Natural killer cell (primary cell): ENCODE measurements around the gene LYRM7. TPM values are rescaled to one million over a fixed set of nuclear protein-coding genes. Genes with fewer than 3 reads are reported as not detected.
A peak's percentile ranks its signal among the peaks of the same experiment; 100 is the strongest.

ENCODE experiments used
- ATAC-seq, 3 donors: fragments of 150-1000 bp in 2 of 3; fragments of 200-7000 bp in 1 of 3; cut with Tn5 transposase; 1 replicate in 1 of 3; 2 replicates in 2 of 3; pipeline ENCODE4 v1.10.0; 2021; ENCODE audit warnings: mild to moderate bottlenecking in 2 of 3, moderate library complexity in 2 of 3
- DNase-seq, 2 donors: peaks; one replicate each; pipeline versions ENCODE4 v3.0.0 to v3.0.0-alpha.2; 2013 to 2021; ENCODE audit warnings: mixed read lengths in 1 of 2
- H3K27ac ChIP-seq: one replicate; pipeline ENCODE4 v1.5.1; 2013; ENCODE audit warnings: mild to moderate bottlenecking, low read length
- H3K27me3 ChIP-seq: one replicate; pipeline ENCODE4 v1.6.1; 2013; ENCODE audit warnings: low read length; ENCODE audit not compliant: control insufficient read depth, insufficient read depth
- H3K36me3 ChIP-seq: one replicate; pipeline ENCODE4 v1.6.1; 2013; ENCODE audit warnings: low read length; ENCODE audit not compliant: control insufficient read depth, insufficient read depth
- H3K4me1 ChIP-seq: one replicate; pipeline ENCODE4 v1.6.1; 2013; ENCODE audit warnings: low read length; ENCODE audit not compliant: control insufficient read depth, insufficient read depth
- H3K4me3 ChIP-seq: one replicate; pipeline ENCODE4 v1.5.1; 2013; ENCODE audit warnings: low read length
- H3K9me3 ChIP-seq: one replicate; pipeline ENCODE4 v1.6.1; 2013; ENCODE audit warnings: low read length; ENCODE audit not compliant: control insufficient read depth, insufficient read depth
- H3K27ac Mint-ChIP-seq, 2 donors: one replicate each; pipeline ENCODE4 v1.8.0; 2022; ENCODE audit warnings: mild to moderate bottlenecking in 2 of 2, mixed read lengths in 2 of 2, moderate library complexity in 1 of 2
- H3K27me3 Mint-ChIP-seq, 2 donors: one replicate each; pipeline ENCODE4 v1.8.0; 2022; ENCODE audit warnings: low read depth in 2 of 2, mixed read lengths in 2 of 2
- H3K36me3 Mint-ChIP-seq: one replicate; pipeline ENCODE4 v1.8.0; 2022; ENCODE audit warnings: mixed read lengths
- H3K4me1 Mint-ChIP-seq, 2 donors: one replicate each; pipeline ENCODE4 v1.8.0; 2022; ENCODE audit warnings: mixed read lengths in 2 of 2
- H3K4me3 Mint-ChIP-seq: one replicate; pipeline ENCODE4 v1.8.0; 2022; ENCODE audit warnings: mild to moderate bottlenecking, moderate library complexity, mixed read lengths
- H3K9me3 Mint-ChIP-seq, 2 donors: one replicate each; pipeline ENCODE4 v1.8.0; 2022; ENCODE audit warnings: mixed read lengths in 2 of 2
- WGBS: methylation state at CpG from one replicate; pipeline ENCODE4 v1.1.7; 2013; ENCODE audit warnings: missing lambda C conversion rate; ENCODE audit not compliant: insufficient coverage; 5-methylcytosine and 5-hydroxymethylcytosine counted together
- intact Hi-C: fragments of 100-400 bp; cut with micrococcal nuclease; formaldehyde crosslinking; loops from one replicate; pipeline ENCODE4 v1.14.2; 2022
- total RNA-seq, 4 donors: library from RNA; stranded (reverse); fragments of 120-200 nt in 1 of 4; gene quantifications; one replicate each; pipeline versions ENCODE4 v1.2.3 to v1.2.4, GENCODE V29; 2013 to 2022
- TF ChIP-seq, protein P1 (sequence below): fragments of 200-600 bp; IDR thresholded peaks from one replicate; pipeline ENCODE4 v1.8.0; 2022; ENCODE audit warnings: antibody characterized with exemption

LYRM7 gene
- total RNA-seq, 3 donors from 2014 or later (not counting 1 experiment from before 2014, with no cell fraction given): 7.4 to 9.7 (median 7.6) TPM

DNA sequence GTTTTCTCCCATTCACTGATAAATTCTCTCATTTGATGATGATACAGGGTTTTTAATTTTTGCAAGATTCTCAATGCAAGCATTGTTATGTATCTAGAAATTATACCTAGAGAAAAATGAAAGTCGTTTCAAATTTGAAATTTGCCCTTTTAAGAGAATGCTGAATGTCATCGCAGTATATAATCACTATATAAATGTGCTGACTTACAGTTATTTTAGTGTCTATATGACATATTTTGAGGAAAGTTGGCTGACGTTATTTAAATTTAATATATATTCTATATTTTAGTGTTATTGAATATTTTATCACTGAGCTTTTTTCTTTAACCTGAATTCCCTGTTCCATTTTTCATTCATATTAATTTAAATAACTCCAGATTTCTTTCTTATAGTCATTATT is 29.8 kb downstream of the LYRM7 start:
- Histone ChIP-seq H3K4me1 (no peaks in the 10 kb centered on the region), H3K9me3 (no peaks in the 10 kb centered on the region), H3K36me3 (peaks cover 5% of the 10 kb centered on the region), H3K4me3 (no peak overlapping the region), H3K27ac (no peak overlapping the region), H3K27me3 (no peaks in the 10 kb centered on the region)
- no peak for DNase-seq
- intact Hi-C loops: no loop called here
- TF ChIP-seq, protein P1, sequence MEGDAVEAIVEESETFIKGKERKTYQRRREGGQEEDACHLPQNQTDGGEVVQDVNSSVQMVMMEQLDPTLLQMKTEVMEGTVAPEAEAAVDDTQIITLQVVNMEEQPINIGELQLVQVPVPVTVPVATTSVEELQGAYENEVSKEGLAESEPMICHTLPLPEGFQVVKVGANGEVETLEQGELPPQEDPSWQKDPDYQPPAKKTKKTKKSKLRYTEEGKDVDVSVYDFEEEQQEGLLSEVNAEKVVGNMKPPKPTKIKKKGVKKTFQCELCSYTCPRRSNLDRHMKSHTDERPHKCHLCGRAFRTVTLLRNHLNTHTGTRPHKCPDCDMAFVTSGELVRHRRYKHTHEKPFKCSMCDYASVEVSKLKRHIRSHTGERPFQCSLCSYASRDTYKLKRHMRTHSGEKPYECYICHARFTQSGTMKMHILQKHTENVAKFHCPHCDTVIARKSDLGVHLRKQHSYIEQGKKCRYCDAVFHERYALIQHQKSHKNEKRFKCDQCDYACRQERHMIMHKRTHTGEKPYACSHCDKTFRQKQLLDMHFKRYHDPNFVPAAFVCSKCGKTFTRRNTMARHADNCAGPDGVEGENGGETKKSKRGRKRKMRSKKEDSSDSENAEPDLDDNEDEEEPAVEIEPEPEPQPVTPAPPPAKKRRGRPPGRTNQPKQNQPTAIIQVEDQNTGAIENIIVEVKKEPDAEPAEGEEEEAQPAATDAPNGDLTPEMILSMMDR: no peak
- no peaks in the 10 kb centered on the region for H3K27me3 Mint-ChIP-seq
- no peak for ATAC-seq
- no peaks in the 10 kb centered on the region for H3K36me3 Mint-ChIP-seq
- H3K27ac Mint-ChIP-seq: no peak overlapping the region
- no peak overlapping the region for H3K4me3 Mint-ChIP-seq
- WGBS: no CpG with 5 or more reads among the region's 3 CpGs
- H3K9me3 Mint-ChIP-seq: no peaks in the 10 kb centered on the region
- H3K4me1 Mint-ChIP-seq: no peaks in the 10 kb centered on the region

DNA sequence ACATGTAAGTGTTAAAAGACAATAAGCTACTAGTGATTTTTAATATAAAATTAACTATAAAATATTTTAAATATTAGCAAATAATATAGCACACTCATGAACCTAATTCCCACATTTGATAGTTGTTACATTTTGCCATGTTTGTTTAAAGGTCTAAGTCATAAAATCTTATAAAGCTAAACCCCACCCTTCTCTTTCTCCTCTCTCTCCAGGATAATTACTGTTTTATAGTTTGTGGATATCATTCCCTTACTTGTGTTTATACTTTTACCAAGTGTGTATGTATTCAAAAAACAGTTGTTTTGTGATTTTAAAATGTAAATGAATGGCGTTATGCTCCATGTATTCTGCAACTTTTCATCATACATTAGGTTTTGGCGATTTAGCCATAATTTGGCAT is 34.2 kb downstream of the LYRM7 start:
- Mint-ChIP-seq H3K27me3 (no peaks in the 10 kb centered on the region), H3K9me3 (no peaks in the 10 kb centered on the region), H3K27ac (no peak overlapping the region), H3K4me3 (no peak overlapping the region), H3K36me3 (no peaks in the 10 kb centered on the region), H3K4me1 (peaks cover 12 to 17% of the 10 kb centered on the region in 2 donors)
- Histone ChIP-seq H3K4me3 (no peak overlapping the region), H3K4me1 (peaks cover 11% of the 10 kb centered on the region), H3K27me3 (no peaks in the 10 kb centered on the region), H3K36me3 (peaks cover 3% of the 10 kb centered on the region), H3K9me3 (no peaks in the 10 kb centered on the region), H3K27ac (no peak overlapping the region)
- intact Hi-C loops: loop anchor here (5.0 kb wide), 1 partner anchor 72 kb away; no protein-coding TSS in a partner anchor
- no peak for ATAC-seq
- DNase-seq: no peak
- WGBS: no CpG with 5 or more reads among the region's 2 CpGs
- TF ChIP-seq, protein P1: no peak

DNA sequence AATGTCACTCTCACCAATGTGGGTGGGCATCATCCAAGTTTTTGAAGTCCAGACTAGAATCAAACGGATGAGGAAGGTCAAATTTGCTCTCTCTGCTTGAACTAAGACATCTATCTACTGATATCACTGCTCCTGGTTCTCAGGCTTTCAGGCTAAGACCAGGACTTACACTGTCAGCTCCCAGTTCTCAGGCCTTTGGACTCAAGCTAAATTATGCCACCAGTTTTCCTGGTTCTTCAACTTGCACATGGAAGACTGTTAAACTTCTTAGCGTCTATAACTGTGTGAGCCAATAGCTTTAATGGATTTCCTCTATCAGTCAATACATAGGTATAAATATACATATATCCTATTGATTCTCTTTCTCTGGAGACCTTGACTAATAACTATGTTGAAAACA is 35.3 kb downstream of the LYRM7 start:
- intact Hi-C loops: loop anchor here (5.0 kb wide), 1 partner anchor 71 kb away; no protein-coding TSS in a partner anchor
- DNase-seq (no peak), ATAC-seq (no peak)
- peaks cover 23 to 28% of the 10 kb centered on the region in 2 donors for H3K4me1 Mint-ChIP-seq
- no peaks in the 10 kb centered on the region for H3K27me3 ChIP-seq
- H3K36me3 ChIP-seq: no peaks in the 10 kb centered on the region
- TF ChIP-seq, protein P1: no peak
- no peak overlapping the region for H3K27ac ChIP-seq
- no peaks in the 10 kb centered on the region for H3K36me3 Mint-ChIP-seq
- no peak overlapping the region for H3K4me3 Mint-ChIP-seq
- peak overlapping the region; percentile 34 to 72 for H3K27ac Mint-ChIP-seq
- H3K9me3 Mint-ChIP-seq: no peaks in the 10 kb centered on the region
- H3K9me3 ChIP-seq: no peaks in the 10 kb centered on the region
- H3K4me1 ChIP-seq: peaks cover 18% of the 10 kb centered on the region
- WGBS: 95% methylated on average over 1 of the region's 2 CpGs
- no peak overlapping the region for H3K4me3 ChIP-seq
- H3K27me3 Mint-ChIP-seq: no peaks in the 10 kb centered on the region

DNA sequence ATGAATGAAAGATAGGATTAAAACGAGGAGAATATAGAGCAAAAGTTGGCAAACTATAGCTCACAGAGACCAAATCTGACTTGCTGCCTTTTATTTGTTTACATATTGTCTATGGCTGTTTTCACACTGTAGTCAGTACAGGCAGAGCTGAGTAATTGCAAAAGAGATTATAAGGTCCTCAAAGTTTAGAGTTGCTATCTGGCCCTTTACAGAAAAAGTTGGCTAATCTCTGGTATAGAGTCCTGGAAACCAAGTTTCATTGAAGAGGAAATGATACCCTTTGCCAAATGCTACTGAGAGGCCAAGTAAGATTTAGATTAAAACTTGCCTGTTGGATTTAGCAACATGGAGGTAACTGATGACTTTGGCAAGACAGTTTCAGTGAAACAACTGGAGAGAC is 36.0 kb downstream of the LYRM7 start:
- Mint-ChIP-seq H3K27ac (peak overlapping the region; percentile 34 to 72), H3K4me1 (peaks cover 26 to 32% of the 10 kb centered on the region in 2 donors), H3K4me3 (no peak overlapping the region), H3K36me3 (no peaks in the 10 kb centered on the region), H3K27me3 (no peaks in the 10 kb centered on the region), H3K9me3 (no peaks in the 10 kb centered on the region)
- intact Hi-C loops: loop anchor here (5.0 kb wide), 1 partner anchor 71 kb away; no protein-coding TSS in a partner anchor
- 67% methylated on average over 1 of the region's 1 CpG for WGBS
- no peak for ATAC-seq
- peaks cover 22% of the 10 kb centered on the region for H3K4me1 ChIP-seq
- DNase-seq: no peak
- no peaks in the 10 kb centered on the region for H3K27me3 ChIP-seq
- H3K4me3 ChIP-seq: no peak overlapping the region
- H3K27ac ChIP-seq: no peak overlapping the region
- no peaks in the 10 kb centered on the region for H3K9me3 ChIP-seq
- TF ChIP-seq, protein P1: no peak
- no peaks in the 10 kb centered on the region for H3K36me3 ChIP-seq
